SJCRH30 (cell line): ENCODE results near the gene C2. TPM values are rescaled to one million over a fixed set of nuclear protein-coding genes. Genes with fewer than 3 reads are reported as not detected.
A peak's percentile ranks its signal among the peaks of the same experiment; 100 is the strongest.
"Not testable (repeated sequence)": the region's sequence is repeated elsewhere in the genome, so short reads cannot be mapped to it uniquely, and the experiment has no call there.

ENCODE experiments used
- DNase-seq, 2 experiments: peaks; one replicate each; pipeline ENCODE4 v3.0.0-alpha.2; 2015 to 2020
- H3K27ac ChIP-seq: fragments of 250-450 bp; sonication (Bioruptor Pico); 2 replicates; pipeline ENCODE4 v1.5.1; 2020; ENCODE audit warnings: mild to moderate bottlenecking, moderate library complexity
- H3K27me3 ChIP-seq: fragments of 250-450 bp; sonication (Bioruptor Pico); 2 replicates; pipeline ENCODE4 v1.5.1; 2020; ENCODE audit warnings: mild to moderate bottlenecking, moderate library complexity
- H3K36me3 ChIP-seq: fragments of 250-450 bp; sonication (Bioruptor Pico); 2 replicates; pipeline ENCODE4 v1.5.1; 2020; ENCODE audit warnings: mild to moderate bottlenecking, moderate library complexity
- H3K4me1 ChIP-seq: fragments of 250-450 bp; sonication (Bioruptor Pico); 2 replicates; pipeline ENCODE4 v1.5.1; 2020; ENCODE audit warnings: mild to moderate bottlenecking, moderate library complexity
- H3K4me3 ChIP-seq: fragments of 250-450 bp; sonication (Bioruptor Pico); 2 replicates; pipeline ENCODE4 v1.5.1; 2020; ENCODE audit warnings: mild to moderate bottlenecking, moderate library complexity
- H3K9me3 ChIP-seq: fragments of 250-450 bp; sonication (Bioruptor Pico); replicated peaks from 2 replicates; pipeline ENCODE4 v1.5.1; 2020; ENCODE audit warnings: mild to moderate bottlenecking, moderate library complexity
- total RNA-seq: library from RNA; depleted of rRNA; stranded (reverse); fragments of >200 nt; shearing (Covaris generic); gene quantifications from 2 replicates; pipeline ENCODE4 v1.2.3, GENCODE V29; 2014

C2 gene
- total RNA-seq, 1 experiment from 2014 or later = 1.2 TPM

GRCh38 chr6:31906122-31906521 is 21.4 kb upstream of the C2 start:
- DNase-seq = no peak
- Histone ChIP-seq H3K27me3 (no peaks in the 10 kb centered on the region), H3K36me3 (no peaks in the 10 kb centered on the region), H3K9me3 (no peaks in the 10 kb centered on the region), H3K4me3 (no peak overlapping the region), H3K27ac (no peak overlapping the region), H3K4me1 (no peaks in the 10 kb centered on the region)

GRCh38 chr6:31906727-31907126 is 20.8 kb upstream of the C2 start:
- H3K36me3 ChIP-seq, H3K27ac ChIP-seq, DNase-seq, H3K4me1 ChIP-seq, H3K4me3 ChIP-seq, H3K9me3 ChIP-seq, H3K27me3 ChIP-seq: not testable (repeated sequence)

- no peak overlapping the region for H3K27ac ChIP-seq
Measured at GRCh38 chr6:31907158-31907813, 20.2 kb upstream of the C2 start.

GRCh38 chr6:31908255-31908654 is 19.3 kb upstream of the C2 start:
- H3K9me3 ChIP-seq, H3K27ac ChIP-seq: not testable (repeated sequence)

More at GRCh38 chr6:31907158-31907813, 20.2 kb upstream of the C2 start:
- Histone ChIP-seq H3K9me3 (no peaks in the 10 kb centered on the region), H3K4me3 (no peak overlapping the region), H3K4me1 (no peaks in the 10 kb centered on the region), H3K36me3 (no peaks in the 10 kb centered on the region), H3K27me3 (no peaks in the 10 kb centered on the region)
- DNase-seq = no peak

GRCh38 chr6:31908791-31909190 is 18.7 kb upstream of the C2 start:
- Histone ChIP-seq H3K9me3 (no peaks in the 10 kb centered on the region), H3K4me1 (no peaks in the 10 kb centered on the region), H3K27me3 (no peaks in the 10 kb centered on the region), H3K36me3 (no peaks in the 10 kb centered on the region), H3K27ac (no peak overlapping the region), H3K4me3 (no peak overlapping the region)
- no peak for DNase-seq

More at GRCh38 chr6:31908255-31908654, 19.3 kb upstream of the C2 start:
- not testable (repeated sequence) for DNase-seq, H3K4me3 ChIP-seq, H3K27me3 ChIP-seq, H3K4me1 ChIP-seq, H3K36me3 ChIP-seq

- H3K9me3 ChIP-seq = not testable (repeated sequence)
Measured at GRCh38 chr6:31909298-31909697, 18.2 kb upstream of the C2 start.

GRCh38 chr6:31911826-31912585 is 15.5 kb upstream of the C2 start:
- Histone ChIP-seq H3K4me1 (no peaks in the 10 kb centered on the region), H3K36me3 (no peaks in the 10 kb centered on the region), H3K27ac (no peak overlapping the region), H3K4me3 (no peak overlapping the region), H3K27me3 (no peaks in the 10 kb centered on the region), H3K9me3 (no peaks in the 10 kb centered on the region)
- DNase-seq = no peak

More at GRCh38 chr6:31909298-31909697, 18.2 kb upstream of the C2 start:
- DNase-seq, H3K4me1 ChIP-seq, H3K27ac ChIP-seq, H3K4me3 ChIP-seq, H3K27me3 ChIP-seq, H3K36me3 ChIP-seq: not testable (repeated sequence)

GRCh38 chr6:31915351-31915750 is 12.2 kb upstream of the C2 start:
- DNase-seq = no peak
- Histone ChIP-seq H3K36me3 (no peaks in the 10 kb centered on the region), H3K4me3 (no peak overlapping the region), H3K9me3 (no peaks in the 10 kb centered on the region), H3K27me3 (no peaks in the 10 kb centered on the region), H3K4me1 (no peaks in the 10 kb centered on the region), H3K27ac (no peak overlapping the region)

GRCh38 chr6:31915756-31916155 is 11.8 kb upstream of the C2 start:
- H3K4me3 ChIP-seq = no peak overlapping the region
- H3K36me3 ChIP-seq = no peaks in the 10 kb centered on the region
- H3K4me1 ChIP-seq = no peaks in the 10 kb centered on the region
- no peaks in the 10 kb centered on the region for H3K9me3 ChIP-seq
- no peaks in the 10 kb centered on the region for H3K27me3 ChIP-seq
- no peak for DNase-seq
- no peak overlapping the region for H3K27ac ChIP-seq

GRCh38 chr6:31918069-31918720 is 9.3 kb upstream of the C2 start:
- Histone ChIP-seq H3K4me1 (no peaks in the 10 kb centered on the region), H3K27me3 (no peaks in the 10 kb centered on the region), H3K9me3 (no peaks in the 10 kb centered on the region), H3K27ac (no peak overlapping the region), H3K36me3 (no peaks in the 10 kb centered on the region), H3K4me3 (no peak overlapping the region)
- no peak for DNase-seq

- Histone ChIP-seq H3K4me3 (no peak overlapping the region), H3K27me3 (no peaks in the 10 kb centered on the region), H3K36me3 (no peaks in the 10 kb centered on the region), H3K27ac (no peak overlapping the region), H3K4me1 (no peaks in the 10 kb centered on the region), H3K9me3 (no peaks in the 10 kb centered on the region)
- DNase-seq = no peak
Measured at GRCh38 chr6:31919624-31920303, 7.8 kb upstream of the C2 start.

- DNase-seq = no peak
Measured at GRCh38 chr6:31920811-31921210, 6.7 kb upstream of the C2 start.

GRCh38 chr6:31922942-31923341 is 4.6 kb upstream of the C2 start:
- Histone ChIP-seq H3K27me3 (no peaks in the 10 kb centered on the region), H3K9me3 (no peaks in the 10 kb centered on the region), H3K4me1 (no peaks in the 10 kb centered on the region), H3K36me3 (no peaks in the 10 kb centered on the region), H3K4me3 (no peak overlapping the region), H3K27ac (no peak overlapping the region)
- no peak for DNase-seq

More at GRCh38 chr6:31920811-31921210, 6.7 kb upstream of the C2 start:
- Histone ChIP-seq H3K27ac (no peak overlapping the region), H3K4me3 (no peak overlapping the region), H3K9me3 (no peaks in the 10 kb centered on the region), H3K4me1 (no peaks in the 10 kb centered on the region), H3K36me3 (no peaks in the 10 kb centered on the region), H3K27me3 (no peaks in the 10 kb centered on the region)

GRCh38 chr6:31927863-31928671 is 550 bp downstream of the C2 start:
- H3K36me3 ChIP-seq = no peaks in the 10 kb centered on the region
- H3K4me1 ChIP-seq = no peaks in the 10 kb centered on the region
- no peaks in the 10 kb centered on the region for H3K27me3 ChIP-seq
- DNase-seq = no peak
- peak overlapping the region; percentile 26 for H3K4me3 ChIP-seq
- no peaks in the 10 kb centered on the region for H3K9me3 ChIP-seq
- no peak overlapping the region for H3K27ac ChIP-seq
